HL-60 (cell line): ENCODE data around the gene GAB2.

Experiments used
- DNase-seq, 2 experiments: peaks; one replicate each; pipeline ENCODE4 v3.0.0-alpha.2; 2010 to 2020; ENCODE audit warnings: low read depth in 1 of 2, low spot score in 1 of 2
- H3K27ac ChIP-seq: fragments of 250-450 bp; sonication (Bioruptor Pico); replicated peaks from 2 replicates; pipeline ENCODE4 v1.5.1; 2020; ENCODE audit warnings: mild to moderate bottlenecking, moderate library complexity
- H3K27me3 ChIP-seq: fragments of 250-450 bp; sonication (Bioruptor Pico); 2 replicates; pipeline ENCODE4 v1.5.1; 2021; ENCODE audit warnings: mild to moderate bottlenecking, moderate library complexity; ENCODE audit not compliant: insufficient read depth, poor library complexity, severe bottlenecking
- H3K4me3 ChIP-seq: replicated peaks from 2 replicates; pipeline ENCODE4 v1.5.1; 2011; ENCODE audit warnings: mild to moderate bottlenecking, control low read depth, low read length; ENCODE audit not compliant: insufficient read depth
- CTCF ChIP-seq: IDR thresholded peaks from one replicate; pipeline ENCODE4 v1.5.1; 2011; ENCODE audit warnings: low read length, control low read depth, inconsistent platforms; ENCODE audit not compliant: insufficient read depth
- GABPA ChIP-seq: IDR thresholded peaks from 2 replicates; pipeline ENCODE4 v1.6.1; 2012; ENCODE audit warnings: low read depth
- POLR2AphosphoS5 ChIP-seq: IDR thresholded peaks from 2 replicates; pipeline ENCODE4 v1.6.1; 2012; ENCODE audit warnings: low read depth
- REST ChIP-seq: IDR thresholded peaks from 2 replicates; pipeline ENCODE4 v1.6.1; 2012; ENCODE audit warnings: low read depth; ENCODE audit not compliant: insufficient replicate concordance
- SPI1 ChIP-seq: IDR thresholded peaks from 2 replicates; pipeline ENCODE4 v1.6.1; 2012; ENCODE audit warnings: low read depth, mild to moderate bottlenecking, borderline replicate concordance

Gene GAB2

GRCh38 chr11:78427615-78428265 is 10.1 kb upstream of the GAB2 start:
- Histone ChIP-seq H3K4me3 (no peak overlapping the region), H3K27me3 (no peaks in the 10 kb centered on the region), H3K27ac (peak overlapping the region; percentile 65)
- TF ChIP-seq SPI1, result peak; percentile 55; the same call in 1 of the 2 replicates
- TF ChIP-seq POLR2AphosphoS5, result no peak
- peak in 1 of 2 experiments; percentile 66 for DNase-seq

- H3K27ac ChIP-seq, result no peak overlapping the region; the same call in 1 of the 2 replicates
Observed at GRCh38 chr11:78426845-78427244, 9.2 kb upstream of the GAB2 start.

GRCh38 chr11:78425399-78426070 is 7.9 kb upstream of the GAB2 start:
- Histone ChIP-seq H3K27ac (peak overlapping the region; percentile 29), H3K27me3 (no peaks in the 10 kb centered on the region), H3K4me3 (no peak overlapping the region)
- DNase-seq, result no peak
- TF ChIP-seq GABPA (no peak), POLR2AphosphoS5 (no peak), CTCF (no peak), REST (no peak), SPI1 (no peak)

More at GRCh38 chr11:78426845-78427244, 9.2 kb upstream of the GAB2 start:
- no peak for TF ChIP-seq GABPA
- TF ChIP-seq REST, result no peak
- TF ChIP-seq SPI1, result no peak
- TF ChIP-seq CTCF, result no peak
- no peak for TF ChIP-seq POLR2AphosphoS5
- H3K27me3 ChIP-seq, result no peaks in the 10 kb centered on the region
- H3K4me3 ChIP-seq, result no peak overlapping the region
- DNase-seq, result no peak
